Loucy (cell line): Measurements from ENCODE around the gene ACAN.

ENCODE experiments used
- CTCF ChIP-seq: fragments of 200-600 bp; sonication (generic); conservative IDR thresholded peaks from 2 replicates; pipeline ENCODE4 v1.5.1; 2014; ENCODE audit warnings: mild to moderate bottlenecking, antibody characterized with exemption, low read length
- EZH2phosphoT487 ChIP-seq: fragments of 200-600 bp; IDR thresholded peaks from 2 replicates; pipeline ENCODE4 v1.6.1; 2018; ENCODE audit warnings: antibody characterized with exemption, mild to moderate bottlenecking, moderate library complexity, borderline replicate concordance

DNA sequence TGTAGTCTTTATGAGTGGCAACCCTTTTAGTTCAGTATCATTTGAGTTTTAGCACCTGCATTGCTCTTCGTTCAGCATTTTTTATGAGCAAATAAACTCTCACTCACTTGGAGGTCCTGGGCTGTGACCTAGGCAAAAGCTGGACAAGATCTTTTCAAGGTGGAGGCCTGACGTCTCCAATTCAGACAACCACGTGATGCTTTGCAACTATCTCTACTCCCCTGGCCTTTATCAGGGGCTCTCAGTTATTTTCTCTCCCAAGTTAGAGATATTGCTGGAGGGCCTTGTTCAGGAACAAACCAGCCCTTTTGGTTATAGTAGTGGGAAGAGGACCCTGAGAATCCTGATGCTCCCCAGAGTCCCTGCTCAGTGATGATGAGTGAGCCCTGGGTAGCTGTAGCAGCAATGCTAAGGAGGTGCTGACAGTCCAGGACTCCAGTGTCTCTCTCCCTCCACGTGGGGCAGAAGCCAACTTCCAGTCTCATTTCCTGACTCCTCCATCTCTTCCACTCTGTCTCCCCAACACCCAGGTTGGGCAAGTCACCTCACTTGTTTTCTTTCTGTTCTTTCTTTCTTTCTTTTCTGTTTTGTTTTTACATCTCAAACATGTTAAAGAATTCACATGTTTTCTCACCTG lies 61.7 kb downstream of the ACAN start:
- TF ChIP-seq CTCF, result no peak
- TF ChIP-seq EZH2phosphoT487, result no peak
